Effector CD4-positive, alpha-beta T cell (primary cell): ENCODE results near the gene HS2ST1.

ENCODE experiments used
- DNase-seq: peaks from one replicate; pipeline ENCODE4 v3.0.0-alpha.2; 2020

The HS2ST1 gene

DNA sequence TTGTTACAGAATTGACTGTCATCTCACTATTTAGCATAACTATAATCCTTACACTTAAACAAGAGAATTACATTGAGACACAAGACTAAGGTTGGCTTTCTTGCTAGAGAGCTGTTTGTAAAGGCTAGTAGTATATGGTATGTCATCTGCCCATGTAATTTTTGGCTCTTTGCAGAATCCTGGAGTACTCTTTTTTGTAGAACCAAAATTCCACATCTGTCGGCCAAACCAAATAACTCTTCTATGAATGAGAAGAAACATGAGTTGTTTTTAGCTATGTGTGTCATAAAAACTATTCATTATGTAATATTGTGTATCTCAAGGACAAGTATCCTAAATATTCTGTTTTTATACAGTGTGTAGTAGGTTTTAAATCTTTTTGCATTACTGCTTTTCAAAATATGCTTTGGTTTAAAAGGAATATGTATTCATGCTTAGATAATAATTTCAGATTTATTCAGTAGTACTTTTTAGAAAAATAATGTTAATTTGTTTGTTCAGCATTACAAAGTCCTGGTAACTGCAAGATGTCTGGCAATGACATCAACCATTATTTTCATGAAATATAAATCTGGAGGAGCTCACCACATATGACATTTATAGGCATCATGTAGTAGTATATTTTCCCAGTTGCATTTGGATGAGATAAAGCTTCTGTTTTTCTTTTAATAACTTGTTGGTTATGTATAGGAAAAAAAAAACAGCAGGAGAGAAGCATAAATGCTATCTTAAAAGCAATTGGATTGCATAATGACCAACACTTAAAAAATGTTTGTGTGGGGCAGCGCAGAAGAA, 159.8 kb downstream of the HS2ST1 start:
- no peak for DNase-seq

DNA sequence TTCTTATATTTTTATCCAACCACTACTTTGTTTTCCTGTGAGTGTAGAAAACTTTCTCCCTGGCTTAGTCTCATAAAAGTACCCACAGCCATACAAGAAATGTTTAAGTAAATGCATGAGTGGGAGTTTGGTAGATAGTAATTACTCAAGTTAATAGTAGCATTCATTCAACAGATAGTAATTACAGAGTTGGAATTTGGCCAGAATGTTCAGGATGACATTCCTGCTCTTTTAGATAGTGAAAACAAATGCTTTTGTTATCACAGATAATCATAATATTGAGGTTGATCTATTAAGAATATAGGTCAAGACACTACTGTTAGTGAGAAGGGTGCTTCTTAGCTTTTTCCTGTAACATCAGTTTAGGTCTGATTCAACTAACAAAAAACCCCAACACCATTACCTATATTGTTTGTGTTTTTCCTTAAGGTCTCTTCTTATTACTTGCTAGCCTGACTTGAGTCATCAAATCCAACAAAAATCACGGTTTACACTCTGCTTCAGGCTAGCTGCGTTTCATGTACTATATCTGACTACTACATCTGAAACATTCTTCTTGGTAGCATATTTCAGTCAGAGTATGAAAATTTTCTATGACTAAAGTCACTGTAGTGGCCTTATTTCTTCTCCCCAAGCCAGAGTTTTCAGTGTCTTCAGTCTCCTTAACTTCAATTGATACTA, 163.7 kb downstream of the HS2ST1 start:
- no peak for DNase-seq

DNA sequence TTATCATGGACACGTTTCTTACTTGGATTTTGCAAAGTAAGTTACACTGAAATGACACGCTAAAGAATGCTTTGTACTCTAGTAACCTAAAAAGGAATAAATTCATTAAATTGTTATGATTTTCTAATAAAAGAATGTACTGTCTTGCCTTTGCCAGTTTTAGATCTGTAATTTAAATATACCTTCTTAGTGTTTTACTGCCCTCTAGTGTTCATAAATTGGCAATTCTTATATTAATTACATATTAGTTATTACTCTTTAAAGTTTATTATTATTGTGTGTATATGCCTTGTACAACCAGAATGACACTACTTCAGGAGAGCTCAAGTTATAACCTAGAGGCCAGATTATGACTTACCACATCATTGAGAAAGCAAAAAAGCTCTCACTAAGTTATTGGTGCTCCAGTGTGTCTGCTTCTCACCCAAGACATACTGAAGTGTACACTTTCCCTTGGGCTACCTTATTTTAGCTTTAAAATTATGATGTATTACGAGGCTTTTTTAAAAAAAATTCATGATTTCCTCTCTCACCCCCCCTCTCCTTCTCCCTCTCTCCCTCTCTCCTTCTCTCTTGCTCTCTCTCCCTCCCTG, 169.9 kb downstream of the HS2ST1 start:
- DNase-seq: no peak

DNA sequence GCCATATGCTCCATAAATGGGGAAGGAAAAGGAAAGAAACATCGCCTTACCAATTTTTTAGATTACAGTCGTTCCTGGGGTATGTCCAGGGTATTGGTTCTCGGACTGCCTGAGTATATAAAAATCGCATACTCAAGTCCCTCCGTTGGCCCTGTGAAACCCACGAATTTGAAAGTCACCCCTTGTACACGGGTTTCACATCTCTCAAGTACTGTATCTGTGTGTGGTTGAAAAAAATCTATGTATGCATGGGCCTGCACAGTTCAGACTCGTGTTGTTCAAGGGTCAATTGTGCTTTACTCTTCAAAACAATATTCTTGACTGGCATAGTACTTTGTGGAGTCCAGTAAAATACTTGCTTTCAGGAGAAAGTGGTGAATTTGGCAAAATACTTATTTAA, 171.7 kb downstream of the HS2ST1 start:
- no peak for DNase-seq

- DNase-seq: no peak
These were observed 174.8 kb downstream of the HS2ST1 start for GRCh38 chr1:87089070-87089736.

- DNase-seq: no peak
These were observed 175.4 kb downstream of the HS2ST1 start for GRCh38 chr1:87089823-87090222.

- DNase-seq: no peak
These were observed 177.0 kb downstream of the HS2ST1 start for GRCh38 chr1:87091425-87091824.

DNA sequence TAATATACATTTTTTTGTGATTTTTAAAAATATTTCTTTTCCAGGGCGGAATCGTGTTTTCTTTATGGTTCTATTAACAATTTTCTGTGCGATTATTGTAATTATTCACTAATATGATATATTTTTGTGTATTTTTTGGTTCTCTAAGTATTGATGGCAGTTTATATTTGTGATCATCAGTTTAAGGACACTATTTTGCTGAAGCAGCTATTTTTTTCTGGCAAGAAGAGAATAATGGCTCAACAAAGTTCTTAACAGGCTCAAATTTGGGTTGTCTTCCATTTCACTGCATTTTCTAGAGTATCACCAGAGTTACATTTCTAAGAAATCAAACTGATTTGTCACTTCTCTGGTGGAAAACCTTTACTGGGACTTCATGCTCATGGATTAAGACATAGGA, 178.4 kb downstream of the HS2ST1 start:
- DNase-seq: no peak

DNA sequence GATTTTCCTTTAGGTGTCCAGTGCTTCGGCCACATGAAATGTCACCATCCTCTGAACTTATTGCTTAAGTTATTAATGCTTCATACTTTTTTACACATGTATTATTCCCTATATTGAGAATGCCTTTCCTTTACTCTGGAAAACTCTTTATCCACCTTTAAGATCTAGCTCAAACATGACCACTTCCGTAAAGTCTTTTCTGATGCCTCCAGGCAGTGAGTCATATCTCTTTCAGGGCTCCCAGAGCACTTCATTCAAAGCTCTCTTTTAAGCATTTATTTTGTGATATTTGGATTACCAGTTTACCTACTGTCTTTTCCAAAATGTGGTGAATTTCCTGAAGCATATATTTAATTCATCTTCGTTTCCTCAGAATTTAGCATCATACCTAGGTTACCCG, 178.9 kb downstream of the HS2ST1 start:
- no peak for DNase-seq

DNA sequence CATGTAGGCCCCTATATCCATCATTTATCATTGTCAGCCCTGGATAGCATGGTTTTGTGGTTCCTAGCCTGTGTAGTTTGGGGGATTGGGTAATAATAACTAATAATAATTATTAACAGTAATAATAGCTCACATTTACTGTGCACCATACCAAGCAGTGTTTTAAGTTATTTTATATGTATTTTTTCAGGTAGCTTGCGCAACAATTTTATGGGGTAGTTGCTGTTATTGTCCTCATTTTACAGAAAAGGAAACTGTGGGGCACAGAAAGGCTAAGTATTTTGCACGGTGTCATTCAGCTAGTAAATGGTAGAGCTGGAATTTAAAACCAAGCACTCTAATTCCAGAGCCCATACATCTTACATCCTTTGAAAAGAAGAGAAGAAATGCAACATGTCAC, 179.8 kb downstream of the HS2ST1 start:
- DNase-seq: no peak

DNA sequence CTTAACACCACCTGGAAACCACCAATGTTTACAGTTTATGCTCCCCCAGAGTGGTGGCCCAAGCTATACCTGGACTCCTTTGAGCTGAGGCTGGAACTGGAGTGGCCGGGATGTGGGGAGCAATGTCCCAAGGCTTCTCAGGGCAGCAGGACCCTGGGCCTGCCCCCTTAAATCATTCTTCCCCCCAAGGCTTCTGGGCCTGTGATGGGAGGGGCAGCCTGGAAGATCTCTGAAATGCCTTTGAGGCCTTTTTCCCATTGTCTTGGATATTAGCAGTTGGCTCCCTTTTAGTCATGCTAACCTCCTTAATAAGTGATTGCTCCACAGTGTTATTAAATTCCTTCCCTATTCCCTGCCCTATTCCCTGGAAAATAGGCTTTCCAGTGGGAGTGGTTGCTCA, 185.8 kb downstream of the HS2ST1 start:
- DNase-seq: no peak

DNA sequence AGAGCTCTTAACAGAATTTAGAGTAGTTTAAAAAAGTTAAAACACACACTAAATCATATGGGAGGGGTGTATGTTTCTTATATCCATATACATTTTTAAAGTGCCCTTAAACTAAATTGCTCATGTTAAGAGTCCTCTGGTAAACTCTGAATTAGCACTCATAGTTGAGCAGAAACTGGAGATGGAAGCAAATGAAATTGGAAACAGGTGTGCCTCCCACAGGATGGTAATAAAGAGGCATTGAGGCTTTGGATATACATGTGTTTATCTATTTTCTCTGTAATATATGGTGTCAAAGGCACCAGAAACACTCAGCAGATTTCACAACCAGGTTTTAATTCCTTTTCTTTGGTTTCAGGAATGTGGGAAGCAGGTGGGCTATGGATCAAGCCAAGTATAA, 188.6 kb downstream of the HS2ST1 start:
- no peak for DNase-seq

DNA sequence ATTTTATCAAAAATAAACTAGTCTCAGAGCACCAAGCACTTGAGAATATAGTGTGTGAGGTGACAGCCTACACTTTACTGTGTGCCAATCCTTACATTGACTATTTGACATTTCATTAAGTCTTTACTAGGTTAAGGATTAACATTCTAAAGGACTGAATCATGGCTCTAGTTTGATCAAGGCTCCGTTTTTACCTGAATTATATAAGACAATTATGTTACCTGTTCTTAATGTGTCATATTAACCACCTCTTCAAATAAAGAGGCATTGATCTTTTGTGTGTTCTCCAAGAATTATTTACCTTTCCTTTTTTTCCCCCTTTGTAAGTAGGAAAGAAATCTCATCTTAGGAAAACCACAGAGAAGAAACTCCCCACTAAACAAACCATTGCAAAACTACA, 189.7 kb downstream of the HS2ST1 start:
- DNase-seq: no peak

- DNase-seq: no peak
These were observed 190.5 kb downstream of the HS2ST1 start for GRCh38 chr1:87104945-87105344.

DNA sequence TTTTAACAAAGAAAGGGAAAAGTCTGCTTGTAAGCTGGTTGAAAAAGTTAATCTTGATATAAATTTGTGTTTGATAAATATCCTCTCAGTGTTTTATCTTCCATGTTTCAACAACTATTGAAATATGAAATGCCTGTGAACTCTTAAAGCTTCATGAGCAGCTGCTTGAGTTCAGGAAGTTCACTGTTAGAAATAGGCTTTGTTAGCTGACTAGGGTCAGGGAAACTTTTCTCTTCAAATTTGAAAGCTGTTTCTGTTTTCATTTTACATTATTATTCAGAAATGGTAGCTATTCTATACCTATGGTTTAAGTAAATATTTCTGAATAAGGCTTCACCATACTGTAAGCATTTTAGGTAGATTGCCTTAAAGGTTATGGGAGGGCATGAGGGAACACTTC, 191.7 kb downstream of the HS2ST1 start:
- DNase-seq: no peak

GRCh38 chr1:87106867-87107266, 192.4 kb downstream of the HS2ST1 start:
- DNase-seq: no peak

DNA sequence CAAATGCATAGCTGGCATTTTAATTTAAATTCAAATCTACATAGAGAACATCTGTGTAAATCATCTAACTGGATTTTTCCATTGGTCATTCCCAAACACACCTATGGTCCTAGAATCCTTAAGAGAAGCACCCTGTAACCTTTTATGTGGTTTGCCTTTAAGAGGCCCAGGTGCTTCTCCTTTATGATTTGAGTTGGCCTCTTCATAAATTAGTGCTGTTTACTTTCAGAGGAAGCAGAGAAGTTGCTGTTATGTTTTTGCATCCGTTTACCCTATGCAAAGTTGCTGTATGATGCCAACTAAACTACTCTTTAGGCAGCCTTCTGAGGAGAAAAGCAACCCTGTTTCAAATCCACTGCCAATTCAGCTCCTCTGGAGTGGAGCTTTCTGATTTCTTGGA, 193.8 kb downstream of the HS2ST1 start:
- DNase-seq: no peak

DNA sequence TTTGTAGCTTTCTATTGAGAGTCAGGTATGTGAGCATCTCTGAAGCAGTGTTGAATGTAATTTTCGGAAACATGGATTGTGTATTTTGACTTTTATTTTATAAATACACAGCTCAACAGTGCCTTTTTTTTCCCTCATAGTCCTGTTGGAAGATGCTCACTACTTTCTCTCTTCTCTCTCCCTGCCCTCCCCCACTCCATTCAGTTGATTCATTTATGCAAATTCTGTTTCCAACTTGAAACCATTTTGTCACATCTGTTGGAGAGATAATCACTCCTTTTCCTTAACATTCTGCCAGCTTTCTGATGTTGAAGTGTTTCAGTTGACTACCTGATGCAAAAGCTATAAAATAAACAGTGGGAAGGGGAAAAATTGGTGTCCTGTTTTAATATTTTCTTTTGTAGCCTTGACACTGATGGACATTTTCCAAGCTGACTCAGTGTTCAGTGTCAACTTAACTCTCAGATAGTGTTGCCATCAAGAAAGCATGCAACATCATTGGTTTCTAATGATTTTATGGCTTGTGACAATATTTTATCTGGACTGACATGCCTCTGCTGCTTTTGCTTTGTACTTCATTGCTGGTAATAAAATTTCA, 194.5 kb downstream of the HS2ST1 start:
- DNase-seq: no peak

GRCh38 chr1:87111659-87112371, 197.4 kb downstream of the HS2ST1 start:
- no peak for DNase-seq

GRCh38 chr1:87113313-87113712, 198.9 kb downstream of the HS2ST1 start:
- no peak for DNase-seq

DNA sequence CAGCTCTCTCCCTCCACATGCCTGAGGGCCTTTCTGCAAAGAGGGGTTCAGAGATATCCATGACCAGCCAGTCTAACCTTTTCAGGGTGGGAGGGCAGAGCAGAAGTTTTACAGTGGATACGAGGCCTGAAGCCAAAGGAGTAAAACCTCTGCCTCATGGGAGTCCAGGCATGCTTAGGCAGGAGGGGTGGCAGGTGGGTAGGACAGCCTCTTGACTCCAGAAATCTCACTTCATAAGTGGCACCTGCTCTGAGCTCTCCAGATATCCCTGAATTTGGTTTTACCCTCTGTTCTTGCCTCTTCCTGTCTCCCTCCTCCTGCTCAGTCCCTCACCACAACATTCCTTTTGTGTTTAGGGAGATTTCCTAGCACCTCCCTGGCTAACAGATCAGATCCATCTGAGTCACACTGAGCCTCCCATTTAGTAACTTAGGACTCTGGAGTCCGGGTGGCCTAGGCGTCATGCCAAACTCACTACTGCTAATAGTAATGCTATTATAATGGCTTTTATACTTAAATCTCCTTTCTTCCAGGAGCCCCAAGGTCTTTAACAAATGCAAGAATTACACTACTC, 201.0 kb downstream of the HS2ST1 start:
- no peak for DNase-seq

GRCh38 chr1:87115891-87116290, 201.5 kb downstream of the HS2ST1 start:
- no peak for DNase-seq
